ENCODE results near the gene C12orf57.

GRCh38 chr12:6925540-6926279 is 18.1 kb upstream of the C12orf57 start:
- TF ChIP-seq EZH2 (IDR thresholded peaks at IDR 0.05; ENCODE audit: borderline replicate concordance, low read length), result no peak
- TF ChIP-seq CTCF (conservative IDR thresholded peaks at IDR 0.05 in 1 of 2, IDR thresholded peaks at IDR 0.05 in 1 of 2; ENCODE audit: extremely low read depth in 1 of 2, insufficient read depth in 1 of 2, low read depth in 1 of 2, low read length in 2 of 2), result no peak

Measured in mammary epithelial cell (primary cell).